Central memory CD8-positive, alpha-beta T cell (primary cell): ENCODE results near the gene TMEM30A.

Experiments used
- ATAC-seq: fragments of 150-1000 bp; cut with Tn5 transposase; replicated peaks from 2 replicates; pipeline ENCODE4 v1.10.0; 2022; ENCODE audit warnings: mild to moderate bottlenecking, moderate FRiP score, moderate number of reproducible peaks; ENCODE audit not compliant: poor library complexity, severe bottlenecking; ENCODE audit errors: extremely low read depth
- DNase-seq, 2 donors: peaks; one replicate each; pipeline ENCODE4 v3.0.0; 2021; ENCODE audit warnings: low spot score in 2 of 2
- H3K27ac Mint-ChIP-seq: one replicate; pipeline ENCODE4 v1.8.0; 2022; ENCODE audit warnings: low read depth, mild to moderate bottlenecking, moderate library complexity, mixed read lengths
- H3K27me3 Mint-ChIP-seq: one replicate; pipeline ENCODE4 v1.8.0; 2022; ENCODE audit warnings: mixed read lengths
- H3K36me3 Mint-ChIP-seq: one replicate; pipeline ENCODE4 v1.8.0; 2022; ENCODE audit warnings: mild to moderate bottlenecking, moderate library complexity, mixed read lengths; ENCODE audit not compliant: insufficient read depth
- H3K4me1 Mint-ChIP-seq: one replicate; pipeline ENCODE4 v1.8.0; 2022; ENCODE audit warnings: mixed read lengths
- H3K4me3 Mint-ChIP-seq: one replicate; pipeline ENCODE4 v1.8.0; 2022; ENCODE audit warnings: mild to moderate bottlenecking, moderate library complexity, mixed read lengths
- H3K9me3 Mint-ChIP-seq: one replicate; pipeline ENCODE4 v1.8.0; 2022; ENCODE audit warnings: mixed read lengths

TMEM30A gene

DNA sequence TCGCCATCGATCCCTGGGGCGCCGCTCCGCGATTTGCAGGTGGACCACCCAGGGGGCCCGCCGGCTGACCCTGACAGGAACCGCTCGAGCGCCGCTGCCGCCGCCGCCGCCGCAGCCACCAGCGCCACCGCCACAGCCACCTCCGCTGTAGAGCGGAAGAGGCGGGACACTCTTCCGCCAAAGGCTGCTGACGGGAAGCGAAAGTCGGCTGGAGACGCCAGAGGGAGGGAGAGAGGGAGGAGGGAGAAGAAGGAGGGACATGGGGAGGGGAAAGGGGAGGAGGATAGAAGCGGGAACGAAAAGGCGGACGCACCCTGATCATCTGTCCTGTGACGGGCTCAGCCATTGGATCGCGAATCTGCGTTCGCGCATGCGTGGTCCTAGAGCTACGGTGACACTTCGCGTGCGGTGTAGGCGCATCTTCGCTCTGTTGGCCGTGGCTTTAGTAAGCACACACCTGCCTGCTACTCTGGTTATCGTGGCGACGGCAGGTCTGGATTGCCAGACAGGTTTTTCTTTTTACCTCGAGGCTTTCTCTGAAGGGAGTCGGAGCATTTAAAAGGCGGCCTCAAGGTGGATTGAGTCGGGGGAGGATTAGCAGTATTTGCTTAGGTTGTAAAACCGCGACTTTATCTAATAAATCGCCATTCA, at the start of gene TMEM30A:
Gene TMEM30A (minus strand): TSS at position 161 of the 651 bp plus-strand sequence. CDS start 154 bp downstream, at position 7.
- Mint-ChIP-seq H3K4me1 (peaks cover 33% of the 10 kb centered on the region), H3K9me3 (no peaks in the 10 kb centered on the region), H3K27ac (no peak within 1 kb of the TSS), H3K36me3 (peaks cover 2% of the 10 kb centered on the region), H3K4me3 (no peak within 1 kb of the TSS), H3K27me3 (no peaks in the 10 kb centered on the region)
- DNase-seq, result peak; percentile 86 to 90
- ATAC-seq, result peak; percentile 95

- Mint-ChIP-seq H3K9me3 (no peaks in the 10 kb centered on the region), H3K4me1 (peaks cover 5% of the 10 kb centered on the region), H3K4me3 (no peak overlapping the region), H3K27ac (no peak overlapping the region), H3K36me3 (no peaks in the 10 kb centered on the region), H3K27me3 (peaks cover 18% of the 10 kb centered on the region)
- ATAC-seq (no peak), DNase-seq (no peak)
Measured at GRCh38 chr6:75333676-75334200, 49.1 kb upstream of the TMEM30A start.

DNA sequence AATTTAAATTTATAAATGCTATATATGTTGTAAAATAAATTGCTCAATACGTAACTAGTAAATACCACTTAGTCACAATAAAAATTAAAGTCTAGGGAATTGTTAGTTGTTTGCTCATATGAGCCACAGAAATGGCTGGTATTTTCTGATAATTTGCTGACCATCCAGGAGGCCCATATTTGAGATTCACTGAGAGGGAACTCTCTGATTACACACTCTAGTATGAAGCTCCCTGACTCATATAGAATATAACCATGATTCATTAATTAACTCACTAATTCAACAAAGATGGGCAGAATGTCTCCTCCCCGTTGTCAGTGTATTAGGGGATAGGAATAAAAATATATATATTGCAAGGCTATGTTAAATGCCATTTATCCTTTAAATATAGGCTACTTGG, 46.6 kb upstream of the TMEM30A start:
- Mint-ChIP-seq H3K27ac (no peak overlapping the region), H3K4me3 (no peak overlapping the region), H3K36me3 (no peaks in the 10 kb centered on the region), H3K9me3 (no peaks in the 10 kb centered on the region), H3K4me1 (no peaks in the 10 kb centered on the region), H3K27me3 (peaks cover 10% of the 10 kb centered on the region)
- DNase-seq (no peak), ATAC-seq (no peak)

DNA sequence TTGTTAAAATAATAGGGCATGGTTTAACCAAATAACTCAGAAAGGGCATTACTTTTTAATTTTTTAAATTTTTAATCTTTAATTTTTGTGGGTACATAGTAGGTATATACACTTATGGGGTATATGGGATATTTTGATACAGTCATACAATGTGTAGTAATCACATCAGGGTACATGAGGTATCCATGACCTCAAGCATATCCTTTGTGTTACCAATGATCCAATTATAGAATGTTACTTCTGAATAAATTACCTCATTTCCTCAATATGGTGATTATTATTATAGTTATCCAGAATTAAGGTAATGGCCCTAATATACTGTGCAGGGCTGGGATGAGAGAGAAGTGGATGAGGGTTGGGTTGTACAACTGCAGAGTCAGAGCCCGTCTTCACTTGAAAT, 45.1 kb upstream of the TMEM30A start:
- no peaks in the 10 kb centered on the region for H3K9me3 Mint-ChIP-seq
- H3K4me1 Mint-ChIP-seq, result no peaks in the 10 kb centered on the region
- peaks cover 16% of the 10 kb centered on the region for H3K27me3 Mint-ChIP-seq
- ATAC-seq, result no peak
- H3K27ac Mint-ChIP-seq, result no peak overlapping the region
- DNase-seq, result no peak
- H3K4me3 Mint-ChIP-seq, result no peak overlapping the region
- no peaks in the 10 kb centered on the region for H3K36me3 Mint-ChIP-seq

DNA sequence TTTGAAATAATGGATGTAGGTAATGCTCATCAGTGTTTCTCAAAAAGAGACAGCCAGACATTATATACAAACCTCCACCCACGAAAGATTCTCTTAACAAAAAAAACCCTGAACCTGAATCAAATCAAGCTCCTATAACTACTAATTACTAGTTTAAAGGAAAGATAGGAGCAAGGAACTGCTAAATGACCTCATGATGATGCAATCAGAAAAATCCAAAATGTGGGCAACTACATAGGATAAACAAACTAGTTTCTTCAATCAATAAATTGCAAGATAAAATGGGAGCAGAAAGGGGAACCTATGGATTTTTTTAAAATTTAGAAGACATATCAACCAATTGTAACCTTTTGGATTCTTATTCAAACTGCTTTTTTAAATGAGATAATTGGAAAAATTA, 43.2 kb upstream of the TMEM30A start:
- Mint-ChIP-seq H3K27ac (no peak overlapping the region), H3K4me1 (no peaks in the 10 kb centered on the region), H3K27me3 (peaks cover 19% of the 10 kb centered on the region), H3K36me3 (no peaks in the 10 kb centered on the region), H3K9me3 (no peaks in the 10 kb centered on the region), H3K4me3 (no peak overlapping the region)
- no peak for ATAC-seq
- no peak for DNase-seq

GRCh38 chr6:75326557-75327258, 42.1 kb upstream of the TMEM30A start:
- H3K9me3 Mint-ChIP-seq, result no peaks in the 10 kb centered on the region
- H3K36me3 Mint-ChIP-seq, result no peaks in the 10 kb centered on the region
- DNase-seq (no peak), ATAC-seq (no peak)
- H3K4me1 Mint-ChIP-seq, result no peaks in the 10 kb centered on the region
- H3K27ac Mint-ChIP-seq, result no peak overlapping the region
- H3K27me3 Mint-ChIP-seq, result peaks cover 19% of the 10 kb centered on the region
- no peak overlapping the region for H3K4me3 Mint-ChIP-seq

DNA sequence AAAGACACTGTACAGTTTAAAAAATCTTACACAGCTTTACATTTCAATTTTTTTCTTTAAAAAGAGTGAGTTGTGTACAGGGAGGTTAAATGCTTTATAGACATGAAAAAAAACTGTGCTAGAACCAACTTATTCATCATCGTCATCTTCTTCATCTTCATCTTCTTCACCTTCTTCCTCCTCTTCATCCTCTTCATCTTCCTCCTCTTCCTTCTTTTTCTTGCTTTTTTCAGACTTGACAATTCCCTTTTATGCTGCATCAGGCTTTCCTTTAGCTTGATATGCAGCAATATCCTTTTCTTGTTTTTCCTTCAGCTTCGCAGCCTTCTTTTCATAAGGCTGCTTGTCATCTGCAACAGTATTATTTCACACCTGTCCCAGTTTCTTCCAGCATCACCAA, 34.3 kb upstream of the TMEM30A start:
- H3K27me3 Mint-ChIP-seq, result peaks cover 32% of the 10 kb centered on the region
- no peak overlapping the region for H3K27ac Mint-ChIP-seq
- no peak for DNase-seq

GRCh38 chr6:75317503-75318206, 33.1 kb upstream of the TMEM30A start:
- DNase-seq, result no peak
- ATAC-seq, result no peak
- peaks cover 2% of the 10 kb centered on the region for H3K36me3 Mint-ChIP-seq

More for the DNA sequence above, 34.3 kb upstream of the TMEM30A start:
- Mint-ChIP-seq H3K4me1 (no peaks in the 10 kb centered on the region), H3K9me3 (no peaks in the 10 kb centered on the region), H3K4me3 (no peak overlapping the region), H3K36me3 (peaks cover 2% of the 10 kb centered on the region)
- ATAC-seq, result no peak

GRCh38 chr6:75315978-75316377, 31.4 kb upstream of the TMEM30A start:
- Mint-ChIP-seq H3K36me3 (peaks cover 2% of the 10 kb centered on the region), H3K27ac (no peak overlapping the region), H3K27me3 (peaks cover 52% of the 10 kb centered on the region), H3K4me1 (no peaks in the 10 kb centered on the region), H3K4me3 (no peak overlapping the region), H3K9me3 (no peaks in the 10 kb centered on the region)
- DNase-seq (no peak), ATAC-seq (no peak)

More at GRCh38 chr6:75317503-75318206, 33.1 kb upstream of the TMEM30A start:
- Mint-ChIP-seq H3K4me3 (no peak overlapping the region), H3K27ac (no peak overlapping the region), H3K9me3 (no peaks in the 10 kb centered on the region), H3K4me1 (no peaks in the 10 kb centered on the region), H3K27me3 (peaks cover 43% of the 10 kb centered on the region)

DNA sequence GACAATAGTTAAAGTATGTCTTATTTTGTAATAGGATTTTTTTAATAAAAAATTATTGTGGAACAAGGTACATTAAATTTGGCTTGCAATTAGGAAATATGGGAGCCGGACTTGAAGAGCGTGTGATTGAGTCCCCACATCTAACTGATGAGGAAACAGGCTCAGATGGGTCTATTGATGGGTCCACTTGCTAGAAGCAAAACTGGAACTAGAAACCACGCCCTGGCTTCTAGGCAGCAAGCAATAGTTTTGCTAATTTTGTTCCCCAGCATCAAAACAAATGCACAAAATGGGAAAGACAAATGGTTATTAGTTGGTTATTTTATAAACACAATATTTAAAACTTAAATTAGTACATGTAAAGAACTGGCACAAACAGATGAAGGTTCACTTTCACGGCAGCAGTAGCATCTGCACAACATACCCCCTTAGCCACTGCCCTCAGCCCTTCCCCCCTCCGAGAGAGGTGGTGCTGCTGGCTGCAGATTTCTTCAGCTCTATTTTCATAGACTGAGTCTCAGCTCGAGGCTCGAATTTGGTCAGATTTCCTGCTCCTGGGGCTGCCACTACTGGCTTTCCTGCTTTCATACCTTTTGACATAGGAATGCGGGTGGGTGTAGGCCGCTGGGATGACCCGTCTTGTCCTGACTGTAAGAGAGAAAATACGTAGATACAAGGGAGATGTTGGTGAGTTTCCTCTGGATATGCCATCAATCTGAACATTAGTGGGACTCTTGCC, 23.8 kb upstream of the TMEM30A start:
- no peak overlapping the region for H3K27ac Mint-ChIP-seq
- ATAC-seq, result no peak

GRCh38 chr6:75307364-75308004, 22.9 kb upstream of the TMEM30A start:
- DNase-seq (no peak), ATAC-seq (no peak)
- Mint-ChIP-seq H3K4me3 (no peak overlapping the region), H3K36me3 (no peaks in the 10 kb centered on the region), H3K27me3 (peaks cover 7% of the 10 kb centered on the region), H3K27ac (no peak overlapping the region), H3K4me1 (no peaks in the 10 kb centered on the region), H3K9me3 (no peaks in the 10 kb centered on the region)

More for the DNA sequence above, 23.8 kb upstream of the TMEM30A start:
- H3K27me3 Mint-ChIP-seq, result peaks cover 16% of the 10 kb centered on the region
- H3K36me3 Mint-ChIP-seq, result no peaks in the 10 kb centered on the region
- H3K4me3 Mint-ChIP-seq, result no peak overlapping the region
- DNase-seq, result no peak
- no peaks in the 10 kb centered on the region for H3K9me3 Mint-ChIP-seq
- no peaks in the 10 kb centered on the region for H3K4me1 Mint-ChIP-seq

DNA sequence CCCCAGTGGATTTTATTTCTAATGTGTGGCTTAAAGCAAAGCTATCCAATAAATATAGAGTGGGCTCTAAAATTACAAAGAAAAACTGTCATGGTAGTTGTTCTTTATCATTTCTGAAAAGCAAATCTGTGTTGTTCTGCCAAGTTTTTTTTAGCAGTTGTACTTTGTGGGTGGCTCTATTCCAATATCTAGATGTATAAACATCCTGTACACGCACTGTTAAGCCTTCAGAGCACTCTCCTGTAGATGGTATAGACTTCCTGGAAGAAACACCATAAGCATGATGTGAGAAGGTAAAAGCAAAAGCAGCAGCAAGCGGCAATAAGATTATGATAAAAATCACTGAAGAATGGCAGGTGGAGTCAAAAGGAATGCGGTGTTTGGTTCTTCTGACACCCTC, 21.5 kb upstream of the TMEM30A start:
- H3K4me1 Mint-ChIP-seq, result no peaks in the 10 kb centered on the region
- no peaks in the 10 kb centered on the region for H3K27me3 Mint-ChIP-seq
- H3K9me3 Mint-ChIP-seq, result no peaks in the 10 kb centered on the region
- H3K36me3 Mint-ChIP-seq, result no peaks in the 10 kb centered on the region
- H3K4me3 Mint-ChIP-seq, result no peak overlapping the region
- DNase-seq (no peak), ATAC-seq (no peak)
- H3K27ac Mint-ChIP-seq, result no peak overlapping the region
